Spinal cord (tissue), 10 donors: ENCODE measurements around the gene TTC12. TPM values are rescaled to one million over a fixed set of nuclear protein-coding genes. Genes with fewer than 3 reads are reported as not detected.

Source experiments
- DNase-seq, 6 donors: peaks; one replicate each; pipeline versions ENCODE4 v3.0.0 to v3.0.0-alpha.2; 2013 to 2015; ENCODE audit warnings: low spot score in 6 of 6, low read depth in 4 of 6
- H3K27ac ChIP-seq: one replicate; pipeline ENCODE4 v1.5.1; 2013; ENCODE audit warnings: low read depth, low read length, control low read depth
- H3K27me3 ChIP-seq: one replicate; pipeline ENCODE4 v1.6.1; 2013; ENCODE audit warnings: low read length; ENCODE audit not compliant: control insufficient read depth, insufficient read depth
- H3K36me3 ChIP-seq: one replicate; pipeline ENCODE4 v1.6.1; 2013; ENCODE audit warnings: low read length; ENCODE audit not compliant: control insufficient read depth, insufficient read depth
- H3K4me1 ChIP-seq: one replicate; pipeline ENCODE4 v1.6.1; 2013; ENCODE audit warnings: low read length; ENCODE audit not compliant: control insufficient read depth, insufficient read depth
- H3K4me3 ChIP-seq: one replicate; pipeline ENCODE4 v1.5.1; 2013; ENCODE audit warnings: low read depth, low read length, control low read depth
- H3K9me3 ChIP-seq: one replicate; pipeline ENCODE4 v1.6.1; 2013; ENCODE audit warnings: low read length; ENCODE audit not compliant: control insufficient read depth, insufficient read depth
- WGBS: methylation state at CpG from one replicate; pipeline ENCODE4 v1.1.5; 2013; ENCODE audit warnings: missing lambda C conversion rate; ENCODE audit not compliant: insufficient coverage; 5-methylcytosine and 5-hydroxymethylcytosine counted together
- polyA plus RNA-seq, 2 donors: library from polyadenylated mRNA; unstranded; fragments of 120-200 nt; gene quantifications; one replicate each; pipeline ENCODE4 v1.2.1, GENCODE V29; 2013; ENCODE audit not compliant: insufficient read length in 2 of 2
- total RNA-seq, 2 donors: library from RNA; depleted of rRNA in 1 of 2; stranded (reverse); fragments of 120-200 nt in 1 of 2; fragments of >200 nt in 1 of 2; gene quantifications; one replicate each; pipeline versions ENCODE4 v1.2.3 to v1.2.4, GENCODE V29; 2013 to 2014
- donor health status: healthy.

TTC12 gene
- total and polyA plus RNA-seq, 4 donors = 11.4 to 16.7 (median 12.8) TPM

DNA sequence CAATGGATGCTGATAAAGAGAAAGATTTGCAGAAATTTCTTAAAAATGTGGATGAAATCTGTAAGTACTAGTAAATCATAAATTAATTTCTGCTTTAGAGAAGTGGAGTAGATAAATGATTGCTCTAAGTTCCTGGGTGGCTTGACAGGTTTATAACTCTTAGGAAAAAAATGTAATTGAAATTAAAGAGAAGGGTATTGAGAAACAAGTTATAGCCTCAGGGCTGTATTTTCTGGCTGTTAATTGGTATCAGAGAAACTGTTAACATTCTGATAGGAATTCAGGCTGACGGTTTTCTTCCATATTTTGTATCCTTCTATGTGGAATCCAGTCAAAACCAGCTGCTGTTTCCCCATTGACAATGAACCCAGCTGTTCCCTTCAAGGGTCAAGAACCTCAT is 1.9 kb downstream of the TTC12 start:
- Histone ChIP-seq H3K27me3 (no peaks in the 10 kb centered on the region), H3K4me3 (no peak overlapping the region), H3K36me3 (no peaks in the 10 kb centered on the region), H3K9me3 (no peaks in the 10 kb centered on the region), H3K4me1 (no peaks in the 10 kb centered on the region), H3K27ac (no peak overlapping the region)
- DNase-seq = peak in 1 of 6 donors; percentile 48
- 57% methylated on average over 1 of the region's 1 CpG for WGBS

- H3K9me3 ChIP-seq = no peaks in the 10 kb centered on the region
- no peaks in the 10 kb centered on the region for H3K27me3 ChIP-seq
- no peaks in the 10 kb centered on the region for H3K36me3 ChIP-seq
- no peaks in the 10 kb centered on the region for H3K4me1 ChIP-seq
- DNase-seq = peak in 1 of 6 donors; percentile 24
- no peak overlapping the region for H3K4me3 ChIP-seq
- H3K27ac ChIP-seq = no peak overlapping the region
- WGBS = 85% methylated on average over 2 of the region's 2 CpGs
Observed at GRCh38 chr11:113317339-113317738, 3.0 kb downstream of the TTC12 start.

DNA sequence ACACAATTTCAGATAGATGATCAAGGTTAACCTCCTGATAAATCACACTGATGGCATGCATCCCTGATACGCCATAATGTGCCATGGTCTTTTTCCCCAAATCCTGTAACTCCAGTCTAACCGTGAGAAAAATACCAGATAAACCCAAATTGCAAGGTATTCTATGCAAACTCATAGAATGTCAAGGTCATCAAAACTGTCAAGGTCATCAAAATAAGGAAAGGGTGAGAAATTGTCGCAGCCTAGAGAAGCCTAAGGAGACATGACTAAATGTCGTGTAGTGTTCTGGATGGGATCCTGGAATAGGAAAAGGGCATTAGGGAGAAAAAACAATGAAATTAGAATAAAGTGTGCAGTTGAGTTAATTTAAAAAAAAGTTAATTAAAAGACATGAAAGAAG is 4.7 kb downstream of the TTC12 start:
- WGBS = 95% methylated on average over 4 of the region's 4 CpGs
- H3K4me1 ChIP-seq = no peaks in the 10 kb centered on the region
- no peak for DNase-seq
- H3K36me3 ChIP-seq = no peaks in the 10 kb centered on the region
- H3K9me3 ChIP-seq = no peaks in the 10 kb centered on the region
- no peaks in the 10 kb centered on the region for H3K27me3 ChIP-seq
- H3K27ac ChIP-seq = no peak overlapping the region
- H3K4me3 ChIP-seq = no peak overlapping the region

GRCh38 chr11:113322158-113322557 is 7.8 kb downstream of the TTC12 start:
- H3K4me1 ChIP-seq = no peaks in the 10 kb centered on the region
- no peak for DNase-seq
- no peaks in the 10 kb centered on the region for H3K9me3 ChIP-seq
- H3K36me3 ChIP-seq = no peaks in the 10 kb centered on the region
- no peak overlapping the region for H3K4me3 ChIP-seq
- H3K27me3 ChIP-seq = no peaks in the 10 kb centered on the region
- no peak overlapping the region for H3K27ac ChIP-seq
- WGBS = 92% methylated on average over 3 of the region's 4 CpGs

DNA sequence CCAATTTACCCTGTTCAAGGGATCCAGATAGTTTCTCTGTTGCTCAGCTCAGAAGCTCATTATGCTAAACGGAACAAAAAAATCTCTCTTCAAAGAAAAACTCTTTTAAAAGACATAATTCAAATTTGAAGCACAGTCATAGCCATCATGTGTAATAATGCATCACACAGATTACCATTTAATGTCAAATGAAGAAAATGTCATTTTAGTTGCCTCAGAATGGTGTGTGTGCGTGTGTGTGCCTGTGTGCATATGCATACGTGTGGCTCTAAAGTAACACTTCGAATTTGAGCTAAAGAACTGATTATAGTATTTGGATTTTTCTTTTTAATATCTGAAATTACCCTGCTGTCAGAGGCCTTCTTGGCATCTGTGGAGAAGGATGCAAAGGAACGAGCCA is 9.9 kb downstream of the TTC12 start:
- DNase-seq = peak in 1 of 6 donors; percentile 23
- WGBS = 92% methylated on average over 2 of the region's 5 CpGs
- no peaks in the 10 kb centered on the region for H3K27me3 ChIP-seq
- no peaks in the 10 kb centered on the region for H3K4me1 ChIP-seq
- no peak overlapping the region for H3K4me3 ChIP-seq
- H3K36me3 ChIP-seq = no peaks in the 10 kb centered on the region
- no peaks in the 10 kb centered on the region for H3K9me3 ChIP-seq
- H3K27ac ChIP-seq = no peak overlapping the region

DNA sequence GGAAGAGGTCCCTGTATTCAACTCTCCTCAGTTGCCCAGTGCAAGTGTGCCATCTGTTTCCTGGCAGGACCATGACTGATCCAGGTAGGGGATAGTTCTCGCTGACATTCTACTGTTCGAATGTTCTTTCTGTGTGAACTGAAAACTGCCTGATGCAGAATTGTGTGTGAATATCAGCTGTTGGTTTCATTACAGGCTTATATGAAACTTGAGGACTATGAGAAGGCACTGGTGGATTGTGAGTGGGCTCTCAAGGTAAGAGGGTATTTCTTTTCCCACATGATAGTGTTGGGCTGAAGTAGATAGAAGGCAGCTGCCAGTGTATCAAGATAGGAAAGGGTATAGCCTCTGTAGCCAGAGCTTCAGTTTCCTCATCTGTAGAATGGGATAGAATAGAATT is 15.3 kb downstream of the TTC12 start:
- Histone ChIP-seq H3K27ac (no peak overlapping the region), H3K4me3 (no peak overlapping the region), H3K36me3 (no peaks in the 10 kb centered on the region), H3K9me3 (no peaks in the 10 kb centered on the region), H3K27me3 (no peaks in the 10 kb centered on the region), H3K4me1 (no peaks in the 10 kb centered on the region)
- 100% methylated on average over 2 of the region's 2 CpGs for WGBS
- no peak for DNase-seq

DNA sequence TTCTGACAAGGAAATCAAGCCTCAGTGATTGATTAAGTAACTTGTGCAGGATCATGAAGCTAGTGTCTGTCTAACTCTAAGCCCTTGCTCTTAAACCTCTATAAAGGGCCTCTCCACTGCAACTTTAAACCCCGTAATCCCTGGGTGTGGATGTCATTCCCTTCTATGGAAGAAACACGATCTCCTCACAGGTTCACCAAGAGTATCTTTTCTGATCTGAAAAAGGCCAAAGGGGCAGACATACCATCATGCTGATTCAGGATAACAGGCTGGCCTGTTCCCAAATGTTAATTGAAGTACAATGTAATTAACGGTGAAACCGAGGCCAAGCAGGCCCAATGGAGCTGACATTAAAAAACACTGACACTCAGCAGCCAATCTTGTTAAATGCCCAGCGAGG is 17.1 kb downstream of the TTC12 start:
- H3K9me3 ChIP-seq = peaks cover 1% of the 10 kb centered on the region
- peak in 1 of 6 donors; percentile 56 for DNase-seq

DNA sequence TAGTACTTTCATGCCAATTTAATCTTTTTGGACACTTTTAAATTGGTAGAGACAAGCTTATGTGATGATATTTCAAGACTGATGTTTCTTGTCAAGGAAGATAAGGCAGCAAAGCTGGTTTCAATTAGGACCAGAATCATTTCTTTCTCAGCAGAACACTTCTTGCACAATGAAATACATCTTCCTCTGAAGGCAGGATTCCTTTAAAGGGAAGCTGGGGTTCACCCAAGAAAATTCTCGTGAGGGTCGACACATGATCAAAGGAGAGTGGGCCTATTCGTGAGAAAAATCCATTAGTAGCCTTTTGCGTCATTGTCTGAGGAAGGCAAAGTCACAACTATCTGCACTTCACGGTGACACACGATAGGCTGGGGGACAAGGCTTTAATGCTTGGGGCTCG is 17.6 kb downstream of the TTC12 start:
- no peaks in the 10 kb centered on the region for H3K4me1 ChIP-seq
- H3K9me3 ChIP-seq = peaks cover 2% of the 10 kb centered on the region
- WGBS = 82% methylated on average over 7 of the region's 7 CpGs
- no peak overlapping the region for H3K4me3 ChIP-seq
- DNase-seq = peak in 1 of 6 donors; percentile 21
- no peak overlapping the region for H3K27ac ChIP-seq
- H3K36me3 ChIP-seq = no peaks in the 10 kb centered on the region
- no peaks in the 10 kb centered on the region for H3K27me3 ChIP-seq

More for the DNA sequence above, 17.1 kb downstream of the TTC12 start:
- Histone ChIP-seq H3K27ac (no peak overlapping the region), H3K4me1 (no peaks in the 10 kb centered on the region), H3K36me3 (no peaks in the 10 kb centered on the region), H3K4me3 (no peak overlapping the region), H3K27me3 (no peaks in the 10 kb centered on the region)
- WGBS = 86% methylated on average over 2 of the region's 5 CpGs

GRCh38 chr11:113332638-113333329 is 18.4 kb downstream of the TTC12 start:
- H3K27me3 ChIP-seq = no peaks in the 10 kb centered on the region
- WGBS = 94% methylated on average over 5 of the region's 6 CpGs
- no peak for DNase-seq
- peaks cover 2% of the 10 kb centered on the region for H3K9me3 ChIP-seq
- no peaks in the 10 kb centered on the region for H3K4me1 ChIP-seq
- H3K4me3 ChIP-seq = no peak overlapping the region
- H3K27ac ChIP-seq = no peak overlapping the region
- H3K36me3 ChIP-seq = no peaks in the 10 kb centered on the region

DNA sequence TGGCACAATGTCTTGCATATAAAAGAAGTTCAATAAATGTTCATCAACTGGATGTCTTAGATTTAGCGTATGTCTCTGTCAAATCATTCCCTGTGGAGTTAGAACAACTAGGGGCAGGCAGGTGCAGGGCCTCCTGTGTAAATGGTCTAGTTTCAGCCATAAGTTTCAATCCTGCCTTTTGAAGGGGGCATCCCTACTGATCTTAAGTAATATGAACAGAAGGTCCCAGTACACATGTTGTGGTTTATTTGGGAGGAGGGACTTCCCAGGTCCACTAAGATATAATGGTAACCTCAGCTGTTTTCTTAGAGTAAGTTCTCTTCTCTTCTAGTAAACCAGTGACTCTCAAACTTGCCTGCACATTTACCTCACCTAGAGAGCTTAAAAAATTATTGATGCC is 19.8 kb downstream of the TTC12 start:
- H3K36me3 ChIP-seq = no peaks in the 10 kb centered on the region
- WGBS = 100% methylated on average over 1 of the region's 1 CpG
- no peaks in the 10 kb centered on the region for H3K27me3 ChIP-seq
- DNase-seq = no peak
- no peaks in the 10 kb centered on the region for H3K4me1 ChIP-seq
- H3K27ac ChIP-seq = no peak overlapping the region
- H3K4me3 ChIP-seq = no peak overlapping the region
- peaks cover 2% of the 10 kb centered on the region for H3K9me3 ChIP-seq
